C4-2B (cell line): ENCODE data around the gene BRD9.

Experiments used
- H3K27ac ChIP-seq: fragments of 450-650 bp; 2 replicates; pipeline ENCODE4 v1.5.1; 2017
- CTCF ChIP-seq: fragments of 450-650 bp; conservative IDR thresholded peaks from 2 replicates; pipeline ENCODE4 v1.5.1; 2017; ENCODE audit warnings: mild to moderate bottlenecking
- ZFX ChIP-seq: fragments of 450-650 bp; IDR thresholded peaks from 2 replicates; pipeline ENCODE4 v1.6.1; 2017

Gene BRD9

GRCh38 chr5:876398-877365 is 15.9 kb downstream of the BRD9 start:
- TF ChIP-seq ZFX (no peak), CTCF (no peak)
- no peak overlapping the region for H3K27ac ChIP-seq

- H3K27ac ChIP-seq = no peak overlapping the region
- TF ChIP-seq ZFX = no peak
- no peak for TF ChIP-seq CTCF
These were observed 16.7 kb downstream of the BRD9 start for GRCh38 chr5:875931-876330.

- H3K27ac ChIP-seq = no peak overlapping the region
- TF ChIP-seq ZFX = no peak
- no peak for TF ChIP-seq CTCF
These were observed 19.3 kb downstream of the BRD9 start for GRCh38 chr5:873328-873727.

GRCh38 chr5:872301-872700 is 20.3 kb downstream of the BRD9 start:
- TF ChIP-seq CTCF = no peak
- TF ChIP-seq ZFX = no peak
- H3K27ac ChIP-seq = no peak overlapping the region

DNA sequence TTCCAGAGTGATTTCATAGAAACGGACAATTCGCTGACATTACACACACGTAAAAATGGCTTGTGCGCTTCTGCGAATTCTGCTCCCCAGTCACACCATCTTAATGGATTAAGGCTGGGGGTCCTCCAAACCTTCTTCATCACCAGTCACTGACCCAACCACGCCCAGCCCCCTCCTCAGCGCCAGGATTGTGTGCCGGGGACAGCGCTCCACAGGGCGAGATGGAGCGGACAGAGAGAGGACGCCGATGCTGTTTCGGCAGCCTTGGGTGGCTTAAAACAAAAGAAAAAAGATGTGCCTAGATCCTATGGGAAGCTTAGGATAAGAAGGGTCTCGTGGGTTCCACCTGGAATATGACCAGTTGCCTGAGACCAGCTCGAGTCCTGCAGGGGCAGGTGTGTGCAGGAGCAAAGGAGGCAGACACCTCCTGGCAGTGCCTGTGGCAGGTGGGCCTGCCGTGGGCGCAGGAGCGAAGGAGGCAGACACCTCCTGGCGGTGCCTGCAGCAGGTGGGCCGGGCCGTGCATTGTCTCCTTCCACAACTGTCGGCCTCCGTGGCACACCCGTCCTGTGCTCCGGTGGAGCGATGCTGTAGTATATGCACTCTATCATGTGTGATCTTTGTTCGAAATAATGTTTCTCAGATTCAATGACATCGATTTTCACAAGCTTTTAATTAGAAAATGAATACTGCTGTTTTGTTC is 20.9 kb downstream of the BRD9 start:
- TF ChIP-seq ZFX (no peak), CTCF (no peak)
- H3K27ac ChIP-seq = no peak overlapping the region

DNA sequence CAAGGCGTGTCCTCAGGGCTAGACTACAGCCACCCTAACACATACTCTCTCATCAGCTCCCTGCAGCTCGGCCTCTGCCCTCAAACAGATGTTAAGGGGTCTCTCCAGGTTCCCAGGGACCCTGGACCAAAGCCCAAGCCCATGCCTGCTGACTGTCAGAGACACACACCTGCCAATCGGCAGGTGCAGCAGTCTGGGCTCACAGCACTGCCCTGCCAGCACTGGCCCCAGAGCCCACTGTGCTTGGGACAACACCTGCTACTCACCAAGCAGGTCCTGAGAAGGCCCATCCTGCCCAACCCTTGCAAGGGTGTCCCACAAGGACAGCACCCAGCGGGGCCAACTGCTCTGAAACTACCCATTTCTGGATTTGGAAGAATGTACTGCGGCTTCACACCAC is 21.6 kb downstream of the BRD9 start:
- TF ChIP-seq CTCF (no peak), ZFX (no peak)
- H3K27ac ChIP-seq = no peak overlapping the region
